HK-2 (cell line): Measurements from ENCODE around the gene ARHGEF7.
"Not testable (repeated sequence)": the region's sequence is repeated elsewhere in the genome, so short reads cannot be mapped to it uniquely, and the experiment has no call there.

Experiments
- DNase-seq: peaks from one replicate; pipeline ENCODE4 v3.0.0-alpha.2; 2018; ENCODE audit not compliant: unreplicated experiment

The ARHGEF7 gene

DNA sequence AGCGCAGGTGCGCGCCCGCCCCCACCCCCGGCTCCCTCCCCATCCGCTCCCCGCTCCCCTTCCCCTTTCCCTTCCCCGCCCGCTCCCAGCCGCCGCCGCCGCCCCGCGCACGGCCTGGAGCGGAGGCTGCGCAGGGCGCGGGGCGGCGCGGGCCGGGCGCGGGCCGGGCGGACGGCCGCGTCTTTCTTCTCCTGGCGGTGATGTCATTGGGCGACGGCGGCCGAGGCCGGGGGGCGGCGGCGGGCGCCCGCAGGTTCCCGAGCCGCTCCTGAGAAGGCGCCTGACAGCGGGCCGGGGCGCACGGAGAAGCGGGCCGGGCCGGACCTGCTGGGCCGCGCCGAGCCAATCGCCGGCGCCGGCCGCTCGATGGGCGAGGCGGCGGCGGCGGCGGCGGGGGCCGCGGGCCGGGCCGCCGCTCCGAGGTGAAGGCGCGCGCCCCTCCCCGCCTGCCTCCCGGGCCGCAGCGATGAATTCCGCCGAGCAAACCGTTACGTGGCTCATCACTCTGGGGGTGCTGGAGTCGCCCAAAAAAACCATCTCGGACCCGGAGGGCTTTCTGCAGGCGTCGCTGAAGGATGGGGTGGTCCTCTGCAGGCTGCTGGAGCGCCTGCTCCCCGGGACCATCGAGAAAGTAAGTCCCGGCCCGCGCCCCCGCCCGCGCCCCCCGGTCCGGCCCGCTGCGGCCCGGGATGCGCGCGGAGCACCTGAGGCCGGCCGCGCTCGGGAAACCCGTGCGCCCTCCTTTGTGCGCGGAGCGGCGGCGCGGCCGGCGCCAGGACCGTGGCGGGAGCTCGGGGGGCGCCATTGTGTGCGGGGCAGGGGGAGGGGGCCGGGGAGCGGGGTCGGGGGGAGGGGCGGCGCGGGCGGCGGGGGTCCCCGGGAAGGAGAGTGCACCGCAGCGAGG lies at the start of gene ARHGEF7:
TSS of gene ARHGEF7 (plus strand) at position 250 of the 904 bp plus-strand sequence. CDS start at position 467, 217 bp downstream.
- no peak for DNase-seq

DNA sequence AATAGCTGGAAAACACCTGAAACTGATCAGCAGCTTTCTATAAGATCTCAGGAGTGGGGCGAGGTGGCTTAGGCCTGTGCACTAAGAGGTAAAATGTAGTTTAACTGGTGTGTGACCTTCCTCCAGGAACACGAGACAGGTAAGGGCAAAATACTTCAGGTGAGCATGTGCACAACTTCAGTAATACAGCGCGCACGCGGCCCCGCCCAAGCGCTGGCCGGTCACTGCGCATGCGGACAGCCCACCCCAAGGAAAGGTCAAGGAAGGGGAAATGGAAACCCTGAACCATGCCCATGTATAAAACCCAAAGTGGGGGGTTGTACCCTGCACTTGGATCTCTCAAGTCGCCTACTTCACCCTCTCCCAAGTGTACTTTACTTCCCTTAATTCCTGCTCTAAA lies 49.4 kb upstream of the ARHGEF7 start:
- DNase-seq: no peak

- DNase-seq: no peak
These were observed 48.6 kb upstream of the ARHGEF7 start for GRCh38 chr13:111066544-111066943.

DNA sequence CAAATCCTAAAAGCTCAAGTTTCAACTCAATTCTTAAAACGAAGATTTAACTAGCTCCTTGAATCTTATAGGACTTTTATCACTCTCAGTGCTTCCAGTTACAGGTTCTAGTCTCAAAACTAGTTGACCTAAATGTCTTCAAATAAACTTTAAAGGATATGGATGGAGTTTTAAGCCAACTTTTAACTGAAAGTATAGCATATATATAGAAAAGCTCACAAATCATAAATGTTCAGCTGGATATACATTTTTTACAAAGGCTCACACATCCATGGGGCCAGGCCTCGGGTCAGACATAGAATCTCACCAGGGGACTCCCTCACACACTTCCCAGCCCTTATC lies 47.1 kb upstream of the ARHGEF7 start:
- DNase-seq: no peak

GRCh38 chr13:111071120-111071519 lies 44.0 kb upstream of the ARHGEF7 start:
- not testable (repeated sequence) for DNase-seq

GRCh38 chr13:111071526-111071925 lies 43.6 kb upstream of the ARHGEF7 start:
- DNase-seq: not testable (repeated sequence)

DNA sequence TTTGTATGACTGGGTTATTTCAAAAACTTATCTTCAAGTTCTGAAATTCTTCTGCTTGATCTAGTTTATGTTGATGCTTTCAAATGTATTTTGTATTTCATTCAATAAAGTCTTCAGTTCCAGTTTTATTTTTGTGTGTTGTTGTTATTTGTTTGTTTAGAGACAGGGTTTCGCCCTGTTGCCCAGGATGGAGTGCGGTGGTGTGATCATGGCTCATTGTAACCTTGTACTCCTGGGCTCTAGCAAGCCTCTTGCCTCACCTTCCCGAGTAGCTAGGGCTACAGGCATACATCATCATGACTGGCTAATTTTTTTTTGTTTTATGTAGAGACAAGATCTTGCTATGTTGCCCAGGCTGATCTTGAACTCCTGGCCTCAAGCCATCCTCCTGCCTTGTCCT lies 40.3 kb upstream of the ARHGEF7 start:
- no peak for DNase-seq

- DNase-seq: no peak
These were observed 38.7 kb upstream of the ARHGEF7 start for GRCh38 chr13:111076155-111077013.

GRCh38 chr13:111079375-111079774 lies 35.7 kb upstream of the ARHGEF7 start:
- no peak for DNase-seq

DNA sequence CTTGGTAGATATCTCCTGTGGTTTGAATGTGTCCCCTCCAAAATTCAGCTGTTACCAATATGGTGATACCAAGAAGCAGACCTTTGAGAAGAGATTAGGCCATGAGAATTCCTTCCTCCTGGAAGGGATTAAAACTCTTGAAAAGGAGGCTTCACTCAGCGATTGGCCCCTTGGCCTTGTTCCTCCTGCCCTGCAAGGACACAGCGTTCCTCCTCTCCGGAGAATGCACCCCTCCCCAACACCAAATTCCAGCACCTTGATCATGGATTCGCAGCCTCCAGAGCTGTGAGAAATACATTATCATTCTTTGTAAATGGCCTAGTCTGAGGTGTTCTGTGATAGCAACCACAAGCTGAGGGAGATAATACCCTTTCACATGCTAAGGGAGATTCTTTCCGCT lies 34.5 kb upstream of the ARHGEF7 start:
- DNase-seq: no peak

DNA sequence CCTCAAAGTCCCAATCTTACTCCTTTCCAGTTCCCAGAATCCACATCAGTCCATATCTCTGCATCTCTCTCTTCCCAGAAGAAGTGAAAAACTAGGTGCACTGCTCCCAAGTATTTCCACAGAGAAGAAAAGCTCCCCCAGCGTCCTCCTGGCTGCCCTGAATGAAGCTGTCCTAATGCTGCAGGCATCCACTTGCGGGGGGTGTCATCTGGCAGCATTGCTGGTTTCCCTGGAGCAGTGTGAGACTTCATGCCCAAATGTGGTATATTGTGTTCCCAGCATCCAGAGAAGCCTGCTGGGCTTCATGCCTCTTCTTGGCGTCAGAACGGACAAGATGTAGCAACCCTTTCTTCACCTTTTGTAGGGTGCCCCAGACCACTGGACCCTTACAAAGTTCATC lies 32.9 kb upstream of the ARHGEF7 start:
- DNase-seq: no peak

GRCh38 chr13:111082769-111083168 lies 32.3 kb upstream of the ARHGEF7 start:
- DNase-seq: not testable (repeated sequence)

- DNase-seq: not testable (repeated sequence)
These were observed 31.4 kb upstream of the ARHGEF7 start for GRCh38 chr13:111083693-111084092.

- DNase-seq: no peak
These were observed 24.9 kb upstream of the ARHGEF7 start for GRCh38 chr13:111090169-111090568.

DNA sequence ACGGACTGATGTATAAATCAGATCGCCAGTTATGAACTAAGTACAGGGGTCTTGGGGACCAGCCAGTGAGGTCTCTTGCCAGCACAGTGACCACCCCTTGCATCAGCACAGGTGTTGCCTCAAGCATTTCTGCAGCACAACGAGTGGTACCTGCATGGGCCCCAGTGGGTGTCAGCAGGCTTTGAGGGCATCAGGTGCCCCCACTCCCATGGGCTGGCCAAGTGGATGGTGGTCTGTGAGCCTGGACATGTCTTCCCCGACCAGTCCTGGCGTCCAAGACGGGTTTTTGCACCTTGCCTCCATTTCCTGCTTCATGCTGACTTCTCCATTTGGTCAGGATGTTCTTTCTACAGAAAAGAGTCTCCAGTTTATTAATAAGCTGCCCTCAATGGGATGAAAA lies 22.4 kb upstream of the ARHGEF7 start:
- DNase-seq: no peak

GRCh38 chr13:111093136-111093535 lies 22.0 kb upstream of the ARHGEF7 start:
- no peak for DNase-seq

GRCh38 chr13:111093634-111094033 lies 21.5 kb upstream of the ARHGEF7 start:
- no peak for DNase-seq

DNA sequence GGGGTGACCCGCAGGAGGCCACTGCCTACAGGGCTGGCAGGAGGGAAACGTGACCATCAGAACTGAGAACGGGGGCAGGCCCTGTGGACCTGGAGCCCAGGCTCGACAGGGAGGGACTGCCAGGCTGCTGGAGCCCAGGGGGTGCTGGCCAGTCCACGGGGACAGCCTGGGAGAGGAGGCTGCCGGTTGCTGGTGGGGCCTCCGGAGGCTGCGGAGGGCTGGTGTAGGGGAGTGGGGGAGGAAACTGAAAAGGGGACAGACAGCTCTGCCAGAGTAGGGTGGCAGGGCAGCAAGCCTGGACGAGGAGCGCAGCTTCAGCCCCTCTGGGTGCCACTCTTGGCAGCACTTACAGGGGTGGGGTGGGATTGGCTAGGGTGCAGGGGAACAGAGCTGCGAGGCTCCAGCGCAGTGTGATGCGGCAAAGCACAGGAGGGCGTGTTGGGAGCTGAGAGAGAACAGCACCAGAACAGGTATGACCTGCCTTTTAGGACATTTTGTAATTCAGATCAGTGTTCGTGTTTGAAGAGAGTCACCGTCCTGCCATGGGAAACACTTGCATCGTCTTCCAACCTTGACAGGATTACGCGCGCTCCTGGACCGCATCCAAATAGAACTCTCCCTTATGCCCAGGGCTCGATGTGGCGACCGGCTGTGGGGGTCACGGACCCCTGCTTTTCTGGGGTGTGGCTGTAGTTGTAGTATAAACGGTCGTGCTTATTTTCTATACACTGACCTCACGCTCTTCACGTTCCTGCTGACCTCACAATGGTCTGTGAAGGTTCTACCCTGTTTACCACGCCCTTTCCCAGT lies 19.9 kb upstream of the ARHGEF7 start:
- DNase-seq: no peak

DNA sequence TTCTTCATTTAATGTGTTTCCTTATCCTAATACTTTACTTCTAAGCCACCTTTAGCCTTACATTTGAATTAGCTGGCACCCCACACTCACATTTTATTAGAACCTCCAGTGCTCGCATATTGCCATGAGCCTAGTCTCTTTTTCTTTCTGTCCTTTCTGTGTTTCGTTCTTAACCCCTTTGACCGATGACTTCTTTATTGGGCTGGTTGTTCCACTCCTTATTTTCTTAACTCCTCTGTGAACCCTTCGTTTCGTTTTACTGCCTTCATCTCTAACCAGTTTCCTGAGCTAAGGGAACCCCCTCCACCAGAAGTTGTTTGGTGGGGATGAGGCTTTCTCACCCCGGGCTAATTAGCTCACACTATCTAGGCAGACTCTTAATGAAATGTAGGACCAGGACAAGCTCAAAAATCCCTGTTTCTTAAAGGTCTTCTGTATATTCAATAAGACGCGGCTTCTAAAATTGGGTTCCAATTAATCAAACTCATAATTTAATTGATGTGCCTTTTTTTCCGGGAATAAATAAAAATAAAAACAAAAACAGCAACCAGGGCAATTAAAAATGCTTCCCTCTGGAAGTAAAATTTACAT lies 19.1 kb upstream of the ARHGEF7 start:
- no peak for DNase-seq

DNA sequence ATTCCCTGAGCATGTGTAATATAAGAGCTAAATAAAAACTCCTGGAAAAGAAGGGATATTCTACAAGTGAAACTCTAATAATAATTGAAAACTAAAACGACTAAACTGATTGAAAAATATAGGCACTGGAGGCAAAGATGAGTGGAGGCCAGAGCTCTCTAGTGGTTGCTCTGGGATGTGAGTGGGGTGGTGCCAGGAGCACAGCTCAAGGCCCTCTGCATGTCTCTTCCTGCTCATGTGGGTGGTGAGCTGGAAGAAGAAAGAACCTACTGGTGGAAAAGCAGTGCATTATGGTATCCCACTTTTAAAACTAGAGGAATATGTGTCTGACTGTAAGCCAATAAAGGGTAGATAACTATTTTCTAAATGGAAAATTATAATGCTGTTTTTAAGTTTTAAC lies 15.8 kb upstream of the ARHGEF7 start:
- no peak for DNase-seq

- no peak for DNase-seq
These were observed 5.1 kb upstream of the ARHGEF7 start for GRCh38 chr13:111110054-111110453.
